22Rv1 (cell line): ENCODE results near the gene MRPS11.
"Not testable (repeated sequence)": the region's sequence is repeated elsewhere in the genome, so short reads cannot be mapped to it uniquely, and the experiment has no call there.

Source experiments
- H3K27ac ChIP-seq: fragments of 450-650 bp; 2 replicates; pipeline ENCODE4 v1.5.1; 2017
- CTCF ChIP-seq: fragments of 450-650 bp; IDR thresholded peaks from 2 replicates; pipeline ENCODE4 v1.5.1; 2017; ENCODE audit warnings: mild to moderate bottlenecking
- ZFX ChIP-seq: fragments of 450-650 bp; IDR thresholded peaks from 2 replicates; pipeline ENCODE4 v1.6.1; 2017; ENCODE audit warnings: antibody characterized with exemption, borderline replicate concordance

Gene MRPS11

GRCh38 chr15:88511161-88511560 is 43.7 kb downstream of the MRPS11 start:
- no peak for TF ChIP-seq ZFX
- TF ChIP-seq CTCF, result no peak
- no peak overlapping the region for H3K27ac ChIP-seq

GRCh38 chr15:88512078-88512477 is 44.6 kb downstream of the MRPS11 start:
- TF ChIP-seq CTCF, result no peak
- TF ChIP-seq ZFX, result no peak
- H3K27ac ChIP-seq, result no peak overlapping the region

GRCh38 chr15:88512601-88513000 is 45.1 kb downstream of the MRPS11 start:
- H3K27ac ChIP-seq, result no peak overlapping the region

GRCh38 chr15:88513195-88513594 is 45.7 kb downstream of the MRPS11 start:
- no peak for TF ChIP-seq CTCF
- TF ChIP-seq ZFX, result no peak
- no peak overlapping the region for H3K27ac ChIP-seq

More at GRCh38 chr15:88512601-88513000, 45.1 kb downstream of the MRPS11 start:
- TF ChIP-seq CTCF, result no peak
- TF ChIP-seq ZFX, result no peak

GRCh38 chr15:88518903-88519302 is 51.4 kb downstream of the MRPS11 start:
- H3K27ac ChIP-seq, result no peak overlapping the region
- no peak for TF ChIP-seq CTCF
- no peak for TF ChIP-seq ZFX

- not testable (repeated sequence) for H3K27ac ChIP-seq
Observed at GRCh38 chr15:88524094-88524493, 56.6 kb downstream of the MRPS11 start.

- no peak overlapping the region for H3K27ac ChIP-seq
- TF ChIP-seq ZFX, result no peak
Observed at GRCh38 chr15:88525418-88525817, 57.9 kb downstream of the MRPS11 start.

GRCh38 chr15:88526247-88526879 is 58.9 kb downstream of the MRPS11 start:
- no peak for TF ChIP-seq CTCF
- no peak for TF ChIP-seq ZFX

More at GRCh38 chr15:88526247-88526879, 58.9 kb downstream of the MRPS11 start:
- H3K27ac ChIP-seq, result no peak overlapping the region
